ENCODE results near the gene APP.

APP gene

DNA sequence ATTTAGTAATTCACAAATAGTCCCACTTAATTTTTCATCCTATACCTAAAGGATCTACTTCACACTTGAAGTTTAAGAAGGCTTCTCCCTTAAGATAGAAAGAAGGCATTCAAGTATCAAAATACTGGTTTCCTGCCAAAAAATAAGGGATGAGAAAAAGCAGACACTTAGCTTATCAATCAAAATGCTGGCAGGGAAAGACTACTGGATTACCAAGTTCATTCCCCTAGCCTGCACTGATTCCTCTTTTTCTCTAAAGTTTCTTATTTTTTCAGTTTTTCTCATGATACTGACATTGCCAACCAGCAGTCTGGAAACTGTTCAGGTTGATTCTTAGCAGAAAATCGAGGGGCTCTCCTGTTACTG, 231.2 kb downstream of the APP start:
- DNase-seq (ENCODE audit: insufficient read length, low spot score) (no peak), FAIRE-seq (no peak)
- TF ChIP-seq, protein P1, sequence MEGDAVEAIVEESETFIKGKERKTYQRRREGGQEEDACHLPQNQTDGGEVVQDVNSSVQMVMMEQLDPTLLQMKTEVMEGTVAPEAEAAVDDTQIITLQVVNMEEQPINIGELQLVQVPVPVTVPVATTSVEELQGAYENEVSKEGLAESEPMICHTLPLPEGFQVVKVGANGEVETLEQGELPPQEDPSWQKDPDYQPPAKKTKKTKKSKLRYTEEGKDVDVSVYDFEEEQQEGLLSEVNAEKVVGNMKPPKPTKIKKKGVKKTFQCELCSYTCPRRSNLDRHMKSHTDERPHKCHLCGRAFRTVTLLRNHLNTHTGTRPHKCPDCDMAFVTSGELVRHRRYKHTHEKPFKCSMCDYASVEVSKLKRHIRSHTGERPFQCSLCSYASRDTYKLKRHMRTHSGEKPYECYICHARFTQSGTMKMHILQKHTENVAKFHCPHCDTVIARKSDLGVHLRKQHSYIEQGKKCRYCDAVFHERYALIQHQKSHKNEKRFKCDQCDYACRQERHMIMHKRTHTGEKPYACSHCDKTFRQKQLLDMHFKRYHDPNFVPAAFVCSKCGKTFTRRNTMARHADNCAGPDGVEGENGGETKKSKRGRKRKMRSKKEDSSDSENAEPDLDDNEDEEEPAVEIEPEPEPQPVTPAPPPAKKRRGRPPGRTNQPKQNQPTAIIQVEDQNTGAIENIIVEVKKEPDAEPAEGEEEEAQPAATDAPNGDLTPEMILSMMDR (IDR thresholded peaks at IDR 0.05; ENCODE audit: insufficient read depth, missing control alignments): no peak

DNA sequence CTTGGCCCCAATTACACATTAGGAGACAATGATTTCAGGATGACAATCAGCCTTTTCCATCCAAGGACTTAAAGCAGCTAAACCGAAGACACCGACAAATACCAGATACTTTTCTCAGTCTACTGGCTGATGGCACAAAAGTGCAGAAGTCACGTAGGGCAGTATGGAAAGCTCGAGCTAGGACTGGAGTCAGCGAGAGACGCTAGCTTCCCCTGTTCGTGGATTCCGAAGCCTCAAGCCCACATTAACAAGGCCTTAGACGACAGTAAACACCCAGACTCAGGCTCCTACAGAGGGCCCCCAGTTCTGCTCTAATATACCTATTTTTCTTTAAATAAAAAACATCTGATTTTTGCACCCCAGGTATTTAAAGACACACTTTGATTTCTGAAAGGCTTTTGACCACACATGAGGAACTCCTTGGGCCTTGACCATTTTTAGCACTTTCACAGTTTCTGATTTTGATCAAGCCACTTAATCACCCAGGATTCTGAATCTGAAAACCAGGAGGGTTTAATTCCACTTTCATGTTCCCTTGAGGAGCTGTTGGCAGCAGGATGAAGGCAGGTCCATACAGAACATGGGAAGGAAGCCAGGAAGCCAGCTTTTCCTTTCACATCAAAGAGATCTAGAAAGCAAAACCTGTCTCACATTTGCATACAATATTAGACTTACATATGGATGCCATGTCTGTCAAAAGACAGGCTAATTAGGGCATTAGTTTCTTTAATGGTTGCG, 231.7 kb downstream of the APP start:
- FAIRE-seq: no peak

DNA sequence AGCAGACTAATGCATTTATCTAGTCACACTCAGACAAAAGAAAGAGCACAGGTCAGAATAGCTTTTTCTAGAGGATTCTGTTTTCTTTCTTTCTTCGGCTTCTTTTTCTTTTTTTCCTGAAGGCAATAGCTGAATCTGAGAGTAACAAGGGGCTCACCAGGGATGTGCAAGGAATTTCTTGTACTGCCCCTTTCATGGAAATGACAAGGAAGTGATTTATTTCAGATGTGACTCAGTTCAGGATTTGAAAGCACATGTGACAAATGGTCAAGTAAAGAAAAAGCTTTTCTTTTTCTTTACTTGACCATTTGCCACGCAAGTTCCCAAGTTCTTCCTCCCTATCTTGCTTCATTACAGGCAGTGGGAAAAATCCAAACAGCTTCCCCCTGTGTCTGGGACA, 233.8 kb downstream of the APP start:
- TF ChIP-seq, protein P1 (IDR thresholded peaks at IDR 0.05; ENCODE audit: insufficient read depth, missing control alignments): no peak
- DNase-seq (ENCODE audit: insufficient read length, low spot score): no peak
- FAIRE-seq: no peak

More for the DNA sequence above, 231.7 kb downstream of the APP start:
- no peak for DNase-seq (ENCODE audit: insufficient read length, low spot score)
- TF ChIP-seq, protein P1 (IDR thresholded peaks at IDR 0.05; ENCODE audit: insufficient read depth, missing control alignments): no peak

DNA sequence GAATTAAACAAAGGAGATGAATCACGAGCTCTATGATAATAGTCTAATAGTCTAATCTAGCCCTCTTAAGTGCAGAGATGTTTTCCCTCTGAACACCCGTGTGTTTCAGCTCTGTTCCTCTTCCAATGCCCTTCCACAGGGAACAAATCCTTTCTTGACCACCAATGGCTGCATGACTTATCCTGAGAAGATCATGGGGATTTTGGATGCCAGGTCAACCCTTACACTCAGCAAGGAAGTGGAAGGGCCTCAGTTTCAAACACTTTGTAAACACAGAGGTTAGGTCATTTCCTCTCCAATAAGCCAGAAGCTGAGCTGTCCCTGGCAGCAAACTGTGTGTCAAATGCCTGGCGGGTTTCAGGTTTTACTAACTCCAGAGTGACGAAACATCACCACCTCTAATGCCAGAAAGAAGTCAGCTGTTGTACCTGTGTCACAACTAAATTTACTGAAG, 235.8 kb downstream of the APP start:
- FAIRE-seq (no peak), DNase-seq (ENCODE audit: insufficient read length, low spot score) (no peak)
- TF ChIP-seq, protein P1 (IDR thresholded peaks at IDR 0.05; ENCODE audit: insufficient read depth, missing control alignments): no peak

DNA sequence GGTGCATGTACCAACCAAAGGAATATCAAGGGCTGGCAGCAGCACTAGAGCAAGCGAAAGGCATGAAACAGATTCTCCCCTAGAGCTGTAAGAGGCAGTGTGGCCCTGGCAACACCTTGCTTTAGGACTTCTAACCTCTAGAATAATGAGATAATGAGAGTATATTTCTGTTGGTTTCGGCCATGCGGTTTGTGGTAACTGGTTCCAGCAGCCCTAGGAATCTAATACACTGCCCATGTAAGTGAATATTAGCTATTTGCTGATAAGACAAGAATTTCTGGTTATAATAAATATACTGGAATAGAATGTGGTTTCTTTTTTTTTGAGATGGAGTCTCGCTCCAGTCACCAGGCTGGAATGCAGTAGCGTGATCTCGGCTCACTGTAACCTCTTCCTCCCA, 236.4 kb downstream of the APP start:
- DNase-seq (ENCODE audit: insufficient read length, low spot score) (no peak), FAIRE-seq (no peak)
- TF ChIP-seq, protein P1 (IDR thresholded peaks at IDR 0.05; ENCODE audit: insufficient read depth, missing control alignments): no peak

DNA sequence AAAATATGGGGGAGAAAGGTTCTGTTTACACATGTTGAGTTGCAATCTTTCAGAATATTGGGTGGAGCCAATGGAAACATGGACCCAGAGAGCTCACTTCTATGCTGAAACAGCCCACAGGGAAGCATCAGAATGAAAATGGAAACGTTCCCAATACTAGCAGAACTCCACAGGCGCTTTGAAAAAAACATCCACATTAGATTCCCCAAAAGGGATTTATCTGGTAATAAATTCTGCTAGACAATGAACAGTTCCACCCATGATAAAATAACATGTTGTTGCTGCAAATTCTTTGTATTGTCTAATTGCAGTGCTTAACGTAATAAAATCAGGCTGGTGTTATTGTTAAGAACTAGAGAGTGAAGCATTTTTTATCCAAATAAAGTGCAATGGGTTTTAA, 238.8 kb downstream of the APP start:
- no peak for DNase-seq (ENCODE audit: insufficient read length, low spot score)
- FAIRE-seq: no peak
- TF ChIP-seq, protein P1 (IDR thresholded peaks at IDR 0.05; ENCODE audit: insufficient read depth, missing control alignments): no peak

DNA sequence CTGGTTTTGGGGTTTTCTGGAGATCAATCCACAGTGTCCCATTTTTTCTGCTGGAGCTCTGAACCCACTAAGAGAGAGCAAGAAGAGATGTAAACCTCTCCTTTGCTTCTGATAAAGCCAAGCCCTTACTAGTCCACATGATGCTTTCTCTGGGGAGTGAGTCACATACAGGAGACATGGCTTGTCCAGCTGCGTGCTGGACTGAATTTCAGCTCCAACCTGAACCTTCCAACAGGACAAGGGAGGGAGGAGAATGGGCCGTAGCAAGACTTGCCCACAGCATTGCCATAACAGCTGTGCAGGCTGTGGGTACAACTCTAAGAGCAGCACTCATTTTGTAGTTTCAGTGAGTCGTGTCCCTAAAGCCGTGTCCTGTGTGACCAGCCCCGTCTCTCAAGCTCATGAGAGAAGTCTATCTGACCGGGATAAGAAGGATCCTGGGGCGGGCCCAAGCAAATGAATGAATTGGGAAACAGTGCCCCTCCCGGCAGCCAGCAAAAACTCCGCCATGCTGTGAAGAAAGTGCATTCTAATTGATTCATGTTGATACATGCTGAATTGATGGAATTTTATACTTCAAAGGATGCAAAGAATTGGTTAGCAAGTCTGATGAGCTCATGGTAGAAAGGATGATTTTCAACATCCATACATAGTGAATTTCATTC, 240.6 kb downstream of the APP start:
- FAIRE-seq (no peak), DNase-seq (ENCODE audit: insufficient read length, low spot score) (no peak)
- TF ChIP-seq, protein P1 (IDR thresholded peaks at IDR 0.05; ENCODE audit: insufficient read depth, missing control alignments): no peak

All from D721Med (cell line).